HUDEP-2 (cell line): ENCODE results near the gene TMEM41B.
A peak's percentile ranks its signal among the peaks of the same experiment; 100 is the strongest.

Experiments
- DNase-seq, 76 experiments: peaks; one replicate each; lab custom pipeline; 2025; ENCODE audit not compliant: unreplicated experiment in 76 of 76; lab: John Stamatoyannopoulos, UW

TMEM41B gene

DNA sequence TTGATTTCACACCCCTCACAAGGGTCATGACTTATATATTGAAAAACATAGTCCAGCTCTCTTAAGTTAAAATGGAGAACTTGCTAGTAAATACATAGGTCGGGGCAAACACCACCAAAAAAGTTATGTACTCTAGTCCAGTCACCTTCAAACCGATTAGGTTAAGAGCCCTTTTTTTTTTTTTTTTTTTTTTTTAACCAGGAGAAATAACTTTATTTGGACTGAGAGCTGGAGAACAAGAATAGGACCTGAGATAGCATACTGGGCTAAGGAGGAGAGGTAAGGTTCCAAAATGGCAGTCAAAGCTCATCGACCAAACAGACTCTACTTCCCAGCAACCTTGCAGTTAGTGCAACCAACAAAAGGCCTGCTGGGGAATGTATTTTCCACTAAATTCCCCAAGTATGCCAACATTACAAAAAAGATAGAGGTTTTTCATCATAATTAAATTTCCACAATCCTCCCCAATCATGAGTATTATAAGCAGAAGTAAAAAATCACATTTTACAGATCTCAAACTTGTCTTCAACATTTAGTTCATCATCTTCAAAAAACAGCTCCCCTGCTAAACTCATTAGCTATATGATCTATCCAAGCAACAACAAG lies 3.8 kb downstream of the TMEM41B start:
- no peak for DNase-seq

DNA sequence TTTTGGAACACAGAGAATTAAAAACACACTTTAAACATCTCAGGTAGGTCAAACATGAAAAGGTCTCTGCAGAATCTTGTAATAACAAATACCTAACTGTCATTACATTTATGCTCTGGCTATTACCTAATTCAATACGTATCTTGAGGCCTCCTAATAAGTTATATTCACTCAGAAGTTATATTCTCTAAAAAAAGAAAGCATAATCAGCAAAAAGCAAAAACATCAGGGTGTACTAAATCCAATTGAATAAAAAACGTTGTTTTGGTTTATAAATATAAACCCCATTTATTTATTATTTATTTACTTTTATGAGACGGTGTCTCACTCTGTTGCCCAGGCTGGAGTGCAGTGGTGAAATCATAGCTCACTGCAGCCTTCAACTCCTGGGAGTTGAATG lies 10.2 kb downstream of the TMEM41B start:
- no peak for DNase-seq

DNA sequence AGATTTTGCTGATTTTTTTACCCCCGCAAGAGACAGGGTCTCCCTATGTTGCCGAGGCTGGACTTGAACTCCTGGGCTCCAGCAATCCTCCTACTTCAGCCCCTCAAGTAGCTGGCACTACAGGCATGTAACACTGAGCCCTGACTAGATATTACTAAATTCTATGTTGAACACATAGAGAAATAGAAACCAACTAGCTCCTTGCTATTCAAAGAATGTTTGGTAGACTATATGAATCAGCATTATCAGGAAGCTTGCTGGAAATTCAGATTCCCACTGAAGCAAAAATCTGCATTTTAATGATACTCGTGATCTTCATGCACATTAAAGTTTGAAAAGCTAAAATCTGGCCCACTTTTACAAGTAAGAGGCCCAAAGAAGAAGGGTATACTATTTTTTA lies 11.9 kb downstream of the TMEM41B start:
- no peak for DNase-seq

DNA sequence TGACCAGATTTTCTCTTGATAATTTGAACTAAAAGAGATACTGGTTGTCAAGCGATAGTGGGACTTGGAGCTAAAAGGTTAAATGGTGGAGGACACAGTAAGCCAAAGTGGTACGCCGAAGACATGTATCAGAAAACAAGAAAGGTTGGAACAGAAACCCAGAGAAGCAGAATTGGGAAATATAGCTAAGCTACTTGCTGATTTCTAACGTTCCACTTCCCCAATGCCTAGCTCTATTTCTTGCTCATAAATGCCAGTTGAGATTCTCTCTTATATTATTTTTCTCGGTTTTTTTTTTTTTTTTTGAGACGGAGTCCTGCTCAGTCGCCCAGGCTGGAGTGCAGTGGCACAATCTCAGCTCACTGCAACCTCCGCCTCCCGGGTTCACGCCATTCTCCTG lies 12.7 kb downstream of the TMEM41B start:
- DNase-seq: no peak

DNA sequence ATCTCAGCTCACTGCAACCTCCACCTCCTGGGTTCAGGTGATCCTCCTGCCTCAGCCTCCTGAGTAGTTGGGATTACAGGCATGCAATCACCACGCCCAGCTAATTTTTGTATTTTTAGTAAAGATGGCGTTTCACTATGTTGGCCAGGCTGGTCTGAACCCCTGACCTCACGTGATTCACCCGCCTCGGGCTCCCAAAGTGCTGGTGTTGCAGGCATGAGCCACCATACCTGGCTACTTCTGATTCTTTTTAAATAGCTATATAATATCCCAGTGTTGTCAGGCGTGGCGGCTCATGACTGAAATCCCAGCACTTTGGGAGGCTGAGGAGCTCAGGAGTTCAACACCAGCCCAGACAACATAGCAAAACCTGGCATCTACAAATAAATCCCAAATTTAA lies 20.7 kb downstream of the TMEM41B start:
- DNase-seq: no peak

DNA sequence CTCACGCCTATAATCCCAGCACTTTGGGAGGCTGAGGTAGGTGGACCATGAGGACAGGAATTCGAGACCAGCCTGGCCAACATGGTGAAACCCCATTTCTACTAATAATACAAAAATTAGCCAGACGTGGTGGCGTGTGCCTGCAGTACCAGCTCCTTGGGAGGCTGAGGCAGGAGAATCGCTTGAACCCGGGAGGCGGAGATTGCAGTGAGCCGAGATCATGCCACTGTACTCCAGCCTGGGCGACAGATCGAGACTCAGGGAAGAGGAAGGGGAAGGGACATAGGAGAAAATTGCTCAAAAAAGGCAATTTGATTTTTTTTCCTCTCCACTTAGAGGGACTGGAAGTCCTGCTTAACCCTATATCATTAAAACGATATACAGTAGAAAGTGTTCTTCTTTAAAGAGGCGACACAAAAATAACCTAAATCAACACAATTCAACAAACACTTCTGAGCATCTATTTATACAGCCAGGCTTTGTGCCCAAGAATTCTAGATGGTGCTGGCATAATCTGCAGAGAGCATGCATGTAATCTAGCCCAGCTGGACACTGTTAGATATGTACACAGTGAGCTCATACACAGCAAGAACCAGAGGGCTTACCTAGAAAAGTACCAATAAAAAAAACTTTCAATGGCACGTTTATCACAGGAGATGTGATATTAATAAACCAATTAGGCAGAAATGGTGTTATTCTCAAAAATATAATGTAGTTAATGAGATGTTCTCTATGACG lies 28.4 kb downstream of the TMEM41B start:
- peak in 13 of 76 experiments; percentile 3 to 38 (median 14) for DNase-seq

DNA sequence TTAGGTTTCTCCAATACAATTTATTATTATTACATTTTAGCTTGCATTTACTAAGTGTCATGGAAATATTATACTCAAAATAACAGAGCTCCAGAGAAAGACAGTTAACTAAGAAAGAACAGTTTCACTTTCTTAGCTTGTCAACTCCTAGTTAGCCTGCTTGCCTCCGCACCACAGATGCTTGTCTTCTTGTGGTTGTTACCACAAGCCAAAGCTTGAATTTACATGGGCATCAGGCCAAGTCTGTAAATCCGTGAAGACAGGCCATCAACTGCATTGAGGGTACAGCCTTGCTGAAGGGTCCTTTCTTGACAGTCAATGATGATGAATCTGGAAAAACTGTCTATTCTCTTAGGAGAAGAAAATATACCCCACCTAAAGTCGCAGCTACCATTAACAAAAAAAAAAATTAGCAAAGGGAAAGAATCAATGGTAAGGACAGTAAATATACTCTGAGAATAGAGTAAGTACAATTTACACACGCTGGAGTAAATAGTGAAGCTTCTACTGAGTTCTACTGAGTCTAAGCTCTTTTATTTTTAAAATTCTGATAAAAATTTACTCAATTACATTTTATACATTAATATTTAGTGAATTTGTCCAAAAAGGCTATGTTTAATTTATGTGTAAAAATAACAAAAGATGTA lies 33.6 kb downstream of the TMEM41B start:
- DNase-seq: peak in 56 of 76 experiments; percentile 2 to 68 (median 32)

DNA sequence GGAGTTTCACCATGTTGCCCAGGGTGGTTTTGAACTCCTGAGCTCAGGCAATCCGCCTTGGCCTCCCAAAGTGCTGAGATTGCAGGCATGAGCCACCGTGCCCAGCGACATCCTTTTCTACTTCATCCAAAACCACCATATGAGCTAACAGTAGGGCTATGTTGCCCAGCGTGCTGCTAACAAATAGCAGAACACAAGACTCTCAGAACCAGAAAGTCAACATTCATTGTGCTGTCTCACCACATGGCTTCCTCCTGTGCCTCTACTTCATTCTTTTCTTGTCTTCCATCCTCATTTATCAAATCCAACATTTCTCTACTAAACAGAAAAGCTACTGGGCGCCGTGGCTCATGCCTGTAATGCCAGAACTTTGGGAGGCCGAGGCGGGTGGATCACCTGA lies 37.2 kb downstream of the TMEM41B start:
- no peak for DNase-seq

DNA sequence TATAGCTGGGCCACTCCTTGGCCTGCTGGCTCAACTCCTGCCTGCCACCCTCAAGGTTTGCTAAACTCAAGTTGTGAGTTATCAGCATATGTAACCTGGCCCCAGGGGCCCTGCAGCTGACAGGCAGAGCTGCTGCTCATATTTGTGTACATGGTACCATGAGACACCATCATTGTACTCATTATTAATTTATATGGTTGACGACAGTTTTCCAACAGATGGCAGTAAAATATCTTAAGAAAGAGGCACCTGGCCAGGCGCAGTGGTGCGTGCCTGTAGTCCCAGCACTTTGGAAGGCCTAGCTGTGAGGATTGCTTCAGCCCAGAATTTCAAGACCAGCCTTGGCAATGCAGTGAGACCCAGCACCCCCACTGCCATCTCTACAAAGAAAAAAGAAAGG lies 37.8 kb downstream of the TMEM41B start:
- peak in 8 of 76 experiments; percentile 2 to 20 (median 9) for DNase-seq

DNA sequence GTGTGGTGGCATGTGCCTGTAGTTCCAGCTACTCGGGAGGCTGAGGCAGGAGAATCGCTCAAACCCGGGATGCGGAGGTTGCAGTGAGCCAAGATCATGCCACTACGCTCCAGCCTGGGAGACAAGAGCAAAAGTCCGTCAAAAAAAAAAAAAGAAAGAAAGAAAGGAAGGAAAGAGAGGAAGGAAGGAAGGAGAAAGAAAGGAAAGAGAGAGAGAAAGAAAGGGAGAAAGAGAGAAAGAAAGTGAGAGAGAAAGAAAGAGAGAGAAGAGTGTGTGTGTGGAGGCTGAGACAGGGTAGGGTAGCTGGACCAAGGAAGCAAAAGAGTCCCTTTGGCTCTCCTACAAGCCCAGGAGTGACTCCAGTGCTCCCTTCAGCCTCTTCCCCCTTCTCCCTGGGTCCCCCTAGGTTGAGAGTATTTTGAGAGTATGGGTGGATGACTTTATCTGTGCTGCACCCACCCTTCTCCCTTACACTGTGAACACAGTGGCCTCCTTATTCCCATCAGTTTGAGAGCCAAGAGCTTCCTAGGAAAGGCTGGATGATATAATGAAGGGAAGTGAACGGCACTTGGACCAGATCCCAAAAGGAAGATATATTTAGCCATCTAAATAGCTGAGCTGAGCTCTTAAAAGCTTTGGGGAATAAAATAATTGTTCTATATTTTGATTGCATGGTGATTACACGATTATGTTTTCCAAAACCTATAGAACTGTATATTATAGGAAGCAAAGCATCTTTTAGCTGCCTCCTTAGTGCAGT lies 39.7 kb downstream of the TMEM41B start:
- no peak for DNase-seq

DNA sequence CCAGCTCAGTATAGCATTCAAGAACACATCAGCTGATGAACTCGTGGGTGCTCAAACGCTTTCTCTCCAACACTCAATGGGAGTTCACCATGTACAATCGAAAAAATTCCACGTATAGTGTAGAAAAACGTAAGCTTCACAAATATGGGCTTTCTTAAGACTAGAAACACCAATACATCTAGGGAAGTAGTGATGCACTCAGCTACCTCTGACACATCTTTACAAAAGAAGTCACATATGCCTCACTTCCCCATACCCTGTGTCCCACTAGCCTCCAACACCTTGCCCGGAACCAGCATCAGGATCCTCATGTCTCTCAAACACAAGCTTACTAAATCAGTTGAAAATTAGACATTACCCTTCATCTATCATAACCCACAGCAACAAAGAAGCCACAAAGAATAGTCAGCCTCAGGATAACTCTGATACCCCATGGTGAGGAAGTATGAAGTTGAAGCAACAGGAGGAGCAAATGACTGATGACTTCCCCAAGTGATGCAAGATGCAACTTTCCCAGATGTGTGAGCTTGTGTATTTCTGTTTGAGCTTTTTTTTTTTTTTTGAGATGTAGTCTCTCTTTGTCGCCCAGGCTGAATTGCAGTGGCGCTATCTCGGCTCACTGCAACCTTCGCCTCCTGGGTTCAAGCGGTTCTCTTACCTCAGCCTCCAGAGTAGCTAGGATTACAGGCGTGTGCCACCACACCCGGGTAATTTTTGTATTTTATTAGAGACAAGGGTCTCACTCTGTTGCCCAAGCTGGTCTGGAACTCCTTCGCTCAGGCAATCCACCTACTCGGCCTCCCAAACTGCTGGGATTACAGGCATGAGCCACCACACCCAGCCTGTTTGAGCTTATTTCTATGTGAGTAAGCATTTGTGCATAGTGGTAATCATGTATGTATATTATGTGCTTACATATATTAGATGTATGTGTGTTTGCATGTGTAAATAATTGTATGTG lies 40.7 kb downstream of the TMEM41B start:
- DNase-seq: no peak

DNA sequence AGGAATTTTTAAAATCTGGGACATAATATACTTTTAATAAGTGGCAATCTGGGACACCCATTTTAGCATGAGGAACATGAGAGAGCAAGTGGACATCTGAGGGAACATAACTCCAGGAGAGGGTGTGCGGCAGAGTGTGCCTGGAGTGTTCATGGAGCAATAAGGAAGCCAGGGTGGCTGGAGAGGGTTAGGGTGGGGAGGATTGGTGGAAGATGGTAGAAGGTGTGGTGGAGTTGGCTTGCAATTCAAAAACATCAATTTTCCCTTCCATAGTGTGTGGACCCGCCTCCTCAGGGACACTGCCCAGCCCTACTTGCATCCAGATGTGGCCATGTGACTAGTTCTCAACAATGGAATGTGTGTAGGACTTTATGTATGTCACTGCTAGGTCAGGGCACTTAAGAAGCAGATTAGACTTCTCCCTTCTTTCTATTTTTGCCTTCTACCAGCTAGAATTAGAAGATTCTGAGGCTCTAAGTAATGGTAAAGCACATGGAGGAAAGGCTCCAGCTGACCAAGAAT lies 44.8 kb downstream of the TMEM41B start:
- no peak for DNase-seq

DNA sequence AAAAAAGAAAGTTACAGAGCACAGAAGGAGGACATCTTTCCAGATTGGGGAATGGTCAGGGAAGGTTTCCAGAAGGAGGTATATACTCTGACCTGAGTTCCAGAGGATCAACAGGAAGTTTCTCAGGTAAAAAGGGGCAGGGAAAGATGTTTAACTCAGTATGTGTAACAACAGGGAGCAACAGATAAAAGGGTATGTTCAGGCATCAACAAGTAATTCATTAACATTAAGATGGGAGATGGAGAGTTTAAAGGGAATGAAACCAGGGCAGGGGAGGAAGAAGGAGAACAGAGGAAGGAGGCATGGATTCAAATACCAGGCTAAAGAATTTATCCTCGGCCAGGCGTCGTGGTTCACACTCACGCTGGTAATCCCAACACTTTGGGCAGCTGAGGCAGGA lies 46.7 kb downstream of the TMEM41B start:
- DNase-seq: no peak

DNA sequence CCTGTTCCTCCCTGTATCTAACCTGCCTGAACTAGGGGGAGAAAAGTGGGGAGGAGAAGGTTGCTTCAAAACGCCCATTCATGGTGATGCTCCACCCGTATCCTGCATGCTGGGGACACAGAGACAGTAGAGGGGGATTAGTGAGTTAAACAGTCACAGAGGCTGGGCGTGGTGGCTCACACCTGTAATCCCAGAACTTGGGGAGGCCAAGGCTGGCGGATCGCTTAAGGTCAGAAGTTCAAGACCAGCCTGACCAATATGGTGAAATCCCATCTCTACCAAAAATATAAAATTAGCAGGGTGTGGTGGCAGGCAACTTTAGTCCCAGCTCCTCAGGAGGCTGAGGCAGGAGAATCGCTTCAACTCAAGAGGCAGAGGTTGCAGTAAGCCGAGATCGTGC lies 47.5 kb downstream of the TMEM41B start:
- DNase-seq: no peak

DNA sequence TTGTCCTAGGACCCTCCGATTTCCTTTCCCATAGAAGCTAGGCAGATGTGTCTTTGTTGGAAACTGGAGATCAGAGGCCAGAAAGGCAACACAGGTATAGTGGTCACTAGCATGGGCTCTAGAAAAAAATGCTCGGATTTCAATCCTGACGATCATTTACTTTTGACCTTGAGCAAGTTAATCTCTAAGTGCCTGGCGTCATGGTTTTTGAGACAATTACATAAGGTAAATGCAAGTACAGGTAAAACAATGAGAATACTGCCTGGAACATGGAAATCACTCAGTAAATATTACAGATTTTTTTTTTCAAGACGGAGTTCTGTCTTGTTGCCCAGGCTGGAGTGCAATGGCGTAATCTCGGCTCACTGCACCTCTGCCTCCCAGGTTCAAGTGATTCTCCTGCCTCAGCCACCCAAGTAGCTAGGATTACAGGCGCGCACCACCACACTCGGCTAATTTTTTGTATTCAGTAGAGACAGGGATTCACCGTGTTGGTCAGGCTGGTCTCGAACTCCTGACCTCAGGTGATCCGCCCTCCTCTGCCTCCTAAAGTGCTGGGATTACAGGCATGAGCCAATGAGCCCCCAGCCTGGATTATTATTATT lies 48.2 kb downstream of the TMEM41B start:
- DNase-seq: no peak

DNA sequence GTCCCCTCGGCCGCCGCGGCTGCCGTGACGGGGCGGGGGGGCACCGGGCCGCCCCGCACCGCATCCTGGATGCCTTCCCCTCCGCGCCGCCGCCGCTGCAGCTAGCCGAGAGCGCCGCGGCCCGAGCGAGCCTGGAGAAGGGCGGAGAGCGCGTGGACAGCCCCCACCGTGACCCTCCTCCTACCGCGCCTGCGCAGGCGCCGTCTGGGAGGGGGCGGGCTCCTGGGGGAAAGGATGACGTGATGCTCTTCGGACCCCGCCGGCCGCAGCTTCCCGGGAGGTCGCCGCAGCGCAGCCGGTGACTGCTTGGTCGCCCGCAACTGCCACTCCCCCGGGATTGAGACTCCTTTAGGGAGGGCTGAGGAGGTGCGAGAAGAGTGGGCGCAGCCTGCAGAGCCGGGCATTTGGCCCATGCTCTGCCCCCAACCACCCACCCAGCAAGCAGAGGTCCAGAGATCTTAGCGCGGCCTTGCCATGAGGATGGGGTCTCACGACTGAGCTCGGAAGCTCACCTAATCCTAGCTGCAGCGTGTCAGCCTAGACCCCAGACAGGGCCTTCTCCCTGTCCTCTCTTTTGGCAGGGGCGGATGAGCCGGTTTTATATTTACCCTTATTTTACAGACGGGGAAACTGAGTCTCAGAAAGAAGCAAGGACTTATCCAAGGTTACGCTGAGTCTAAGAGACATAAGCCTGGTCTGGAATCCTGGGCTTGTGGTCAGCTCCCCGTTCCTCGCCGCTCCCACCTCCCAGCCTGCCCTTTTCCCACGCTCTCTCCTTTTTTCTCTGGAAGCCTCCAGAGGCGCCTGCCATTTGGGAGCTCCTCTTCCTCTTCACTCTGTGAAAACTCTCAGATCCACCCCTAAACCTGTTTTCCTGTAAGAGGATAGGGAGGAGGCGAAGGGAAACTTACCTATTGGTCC lies 48.9 kb downstream of the TMEM41B start, which contains the start of gene DENND5A:
DENND5A (minus strand) TSS at position 140 of the 921 bp plus-strand sequence. CDS start 281 bp downstream, outside the sequence.
- DNase-seq: peak in 44 of 76 experiments; percentile 2 to 64 (median 35)

DNA sequence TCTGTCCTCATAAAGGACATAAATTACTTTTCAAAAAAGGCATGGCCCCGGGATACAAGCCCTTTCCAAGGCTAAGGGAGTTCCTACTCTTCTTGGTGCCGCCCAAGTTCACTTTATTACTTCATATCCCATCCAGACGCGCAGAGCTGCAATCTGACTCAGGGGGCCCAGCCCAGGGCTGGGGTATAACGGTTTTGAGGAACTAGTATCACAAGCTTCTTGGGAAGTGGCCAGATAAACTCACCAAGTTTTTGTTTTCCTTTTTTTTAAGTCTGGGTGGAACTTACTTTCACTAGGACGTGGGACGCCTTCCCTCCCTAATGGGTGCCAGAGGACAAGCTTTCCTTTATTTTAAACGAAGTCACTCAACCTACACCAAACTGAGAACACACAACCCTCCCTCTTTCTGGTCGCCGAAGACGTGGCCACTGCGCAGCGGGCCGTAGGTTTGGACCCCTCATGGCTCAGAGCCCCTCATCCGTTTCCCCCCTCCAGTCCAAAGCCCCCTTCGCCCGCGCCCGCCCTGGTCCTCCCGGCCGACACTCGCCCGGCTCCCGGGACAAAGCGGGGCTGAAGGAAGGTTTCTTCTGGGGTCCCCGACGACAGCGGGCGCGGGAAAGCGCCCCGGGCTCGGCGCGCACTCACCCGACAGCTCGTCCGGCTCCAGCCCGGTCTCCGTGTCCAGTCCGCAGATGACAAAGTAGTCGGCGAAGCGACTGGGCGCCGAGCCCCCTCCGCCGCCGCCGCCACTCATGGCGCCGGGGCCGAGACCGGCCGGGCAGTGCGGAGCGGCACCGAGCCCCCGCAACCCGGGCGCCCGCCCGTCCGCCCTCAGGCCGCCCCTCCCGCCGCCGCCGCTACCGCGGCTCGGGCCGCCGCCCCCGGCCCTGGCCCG lies 49.8 kb downstream of the TMEM41B start:
- DNase-seq: peak in 39 of 76 experiments; percentile 2 to 43 (median 19)
